ENCODE data around the gene ECE1.

- TF ChIP-seq, protein P1, sequence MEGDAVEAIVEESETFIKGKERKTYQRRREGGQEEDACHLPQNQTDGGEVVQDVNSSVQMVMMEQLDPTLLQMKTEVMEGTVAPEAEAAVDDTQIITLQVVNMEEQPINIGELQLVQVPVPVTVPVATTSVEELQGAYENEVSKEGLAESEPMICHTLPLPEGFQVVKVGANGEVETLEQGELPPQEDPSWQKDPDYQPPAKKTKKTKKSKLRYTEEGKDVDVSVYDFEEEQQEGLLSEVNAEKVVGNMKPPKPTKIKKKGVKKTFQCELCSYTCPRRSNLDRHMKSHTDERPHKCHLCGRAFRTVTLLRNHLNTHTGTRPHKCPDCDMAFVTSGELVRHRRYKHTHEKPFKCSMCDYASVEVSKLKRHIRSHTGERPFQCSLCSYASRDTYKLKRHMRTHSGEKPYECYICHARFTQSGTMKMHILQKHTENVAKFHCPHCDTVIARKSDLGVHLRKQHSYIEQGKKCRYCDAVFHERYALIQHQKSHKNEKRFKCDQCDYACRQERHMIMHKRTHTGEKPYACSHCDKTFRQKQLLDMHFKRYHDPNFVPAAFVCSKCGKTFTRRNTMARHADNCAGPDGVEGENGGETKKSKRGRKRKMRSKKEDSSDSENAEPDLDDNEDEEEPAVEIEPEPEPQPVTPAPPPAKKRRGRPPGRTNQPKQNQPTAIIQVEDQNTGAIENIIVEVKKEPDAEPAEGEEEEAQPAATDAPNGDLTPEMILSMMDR (IDR thresholded peaks at IDR 0.05 in 8 of 11, conservative IDR thresholded peaks at IDR 0.05 in 3 of 11) = no peak
- TF ChIP-seq POLR2AphosphoS5 (IDR thresholded peaks at IDR 0.05) = no peak
- TF ChIP-seq POLR2A (IDR thresholded peaks at IDR 0.05) = no peak
Observed at GRCh38 chr1:21312407-21312992, 22.2 kb upstream of the ECE1 start.

Data from spleen (tissue), 7 donors.